A673 (cell line): ENCODE results near the gene HMX1. TPM values are rescaled to one million over a fixed set of nuclear protein-coding genes. Genes with fewer than 3 reads are reported as not detected.

Source experiments
- BruUV-seq: library from RNA; stranded (reverse); fragments of 400-500 nt; replicated peaks from 2 replicates; lab custom pipeline; 2021; lab: Mats Ljungman, UMichigan
- CTCF ChIA-PET: fragments of 300-600 bp; sonication (Branson Sonifier 250); formaldehyde crosslinking; loops from one replicate; lab custom pipeline; 2022; ENCODE audit warnings: antibody characterized with exemption; lab: Charles Lee
- POLR2A ChIA-PET: fragments of 300-600 bp; sonication (Branson Sonifier 250); formaldehyde crosslinking; loops from one replicate; lab custom pipeline; 2022; ENCODE audit warnings: antibody characterized with exemption; ENCODE audit not compliant: low non-redundant PET; lab: Charles Lee
- DNase-seq: peaks from one replicate; pipeline ENCODE4 v3.0.0-alpha.2; 2015; ENCODE audit warnings: low spot score
- H3K27ac ChIP-seq: fragments of 200-600 bp; sonication (generic); 2 replicates; pipeline ENCODE4 v1.5.1; 2016; ENCODE audit warnings: mixed run types, low read depth, mild to moderate bottlenecking, mixed read lengths, antibody characterized with exemption, low read length; ENCODE audit not compliant: poor library complexity, severe bottlenecking
- H3K27me3 ChIP-seq: fragments of 200-600 bp; sonication (generic); replicated peaks from 2 replicates; pipeline ENCODE4 v1.6.1; 2017; ENCODE audit warnings: mixed run types, low read depth, mild to moderate bottlenecking, mixed read lengths, antibody characterized with exemption, low read length; ENCODE audit not compliant: insufficient read depth, poor library complexity
- H3K36me3 ChIP-seq: fragments of 200-600 bp; sonication (generic); 2 replicates; pipeline ENCODE4 v1.6.1; 2016; ENCODE audit warnings: mixed run types, mild to moderate bottlenecking, mixed read lengths, antibody characterized with exemption, low read length; ENCODE audit not compliant: insufficient read depth, poor library complexity, severe bottlenecking
- H3K4me1 ChIP-seq: fragments of 200-600 bp; sonication (generic); 2 replicates; pipeline ENCODE4 v1.6.1; 2017; ENCODE audit warnings: mixed run types, mild to moderate bottlenecking, mixed read lengths, antibody characterized with exemption, low read length; ENCODE audit not compliant: insufficient read depth, poor library complexity, severe bottlenecking
- H3K4me3 ChIP-seq: fragments of 200-600 bp; sonication (generic); 2 replicates; pipeline ENCODE4 v1.5.1; 2016; ENCODE audit warnings: low read depth, mixed run types, mild to moderate bottlenecking, mixed read lengths, low read length; ENCODE audit not compliant: poor library complexity, severe bottlenecking
- H3K9me3 ChIP-seq: fragments of 200-600 bp; sonication (generic); 2 replicates; pipeline ENCODE4 v1.6.1; 2016; ENCODE audit warnings: mixed run types, low read depth, mild to moderate bottlenecking, mixed read lengths, antibody characterized with exemption, low read length; ENCODE audit not compliant: poor library complexity, severe bottlenecking
- EZH2 ChIP-seq: fragments of 200-600 bp; sonication (generic); IDR thresholded peaks from 2 replicates; pipeline ENCODE4 v1.6.1; 2017; ENCODE audit warnings: borderline replicate concordance, low read depth, mild to moderate bottlenecking, mixed read lengths, antibody characterized with exemption, low read length; ENCODE audit not compliant: poor library complexity, severe bottlenecking
- intact Hi-C: fragments of 100-400 bp; cut with micrococcal nuclease; formaldehyde crosslinking; loops from one replicate; pipeline ENCODE4 v1.10.0; 2022; ENCODE audit not compliant: unreplicated experiment
- total RNA-seq: library from RNA; stranded (reverse); gene quantifications from 2 replicates; pipeline ENCODE4 v1.2.3, GENCODE V29; 2021
- TF ChIP-seq, protein P1 (sequence below): fragments of 300-800, 200-600 bp; sonication (generic); conservative IDR thresholded peaks from 2 replicates; pipeline ENCODE4 v1.5.1; 2017; ENCODE audit warnings: low read depth, mild to moderate bottlenecking, antibody characterized with exemption, low read length, moderate library complexity, mixed read lengths

HMX1 gene
- total RNA-seq, 1 experiment from 2014 or later = 0.26 TPM

- Histone ChIP-seq H3K27me3 (no peaks in the 10 kb centered on the region), H3K4me1 (no peaks in the 10 kb centered on the region), H3K36me3 (no peaks in the 10 kb centered on the region), H3K4me3 (no peak overlapping the region), H3K27ac (no peak overlapping the region), H3K9me3 (peaks cover 4% of the 10 kb centered on the region)
- intact Hi-C loops = no loop called here
- CTCF ChIA-PET = no interaction called here
- POLR2A ChIA-PET = no interaction called here
- no peak for DNase-seq
- TF ChIP-seq, protein P1, sequence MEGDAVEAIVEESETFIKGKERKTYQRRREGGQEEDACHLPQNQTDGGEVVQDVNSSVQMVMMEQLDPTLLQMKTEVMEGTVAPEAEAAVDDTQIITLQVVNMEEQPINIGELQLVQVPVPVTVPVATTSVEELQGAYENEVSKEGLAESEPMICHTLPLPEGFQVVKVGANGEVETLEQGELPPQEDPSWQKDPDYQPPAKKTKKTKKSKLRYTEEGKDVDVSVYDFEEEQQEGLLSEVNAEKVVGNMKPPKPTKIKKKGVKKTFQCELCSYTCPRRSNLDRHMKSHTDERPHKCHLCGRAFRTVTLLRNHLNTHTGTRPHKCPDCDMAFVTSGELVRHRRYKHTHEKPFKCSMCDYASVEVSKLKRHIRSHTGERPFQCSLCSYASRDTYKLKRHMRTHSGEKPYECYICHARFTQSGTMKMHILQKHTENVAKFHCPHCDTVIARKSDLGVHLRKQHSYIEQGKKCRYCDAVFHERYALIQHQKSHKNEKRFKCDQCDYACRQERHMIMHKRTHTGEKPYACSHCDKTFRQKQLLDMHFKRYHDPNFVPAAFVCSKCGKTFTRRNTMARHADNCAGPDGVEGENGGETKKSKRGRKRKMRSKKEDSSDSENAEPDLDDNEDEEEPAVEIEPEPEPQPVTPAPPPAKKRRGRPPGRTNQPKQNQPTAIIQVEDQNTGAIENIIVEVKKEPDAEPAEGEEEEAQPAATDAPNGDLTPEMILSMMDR = no peak
- TF ChIP-seq EZH2 = no peak
- BruUV-seq = no TSS peak
Observed at GRCh38 chr4:8841678-8842268, 29.9 kb downstream of the HMX1 start.

- BruUV-seq = no TSS peak
- intact Hi-C loops = no loop called here
- no peaks in the 10 kb centered on the region for H3K27me3 ChIP-seq
Observed at GRCh38 chr4:8840816-8841455, 30.7 kb downstream of the HMX1 start.

GRCh38 chr4:8840006-8840793 lies 31.4 kb downstream of the HMX1 start:
- Histone ChIP-seq H3K4me3 (no peak overlapping the region), H3K36me3 (no peaks in the 10 kb centered on the region), H3K4me1 (no peaks in the 10 kb centered on the region), H3K27me3 (no peaks in the 10 kb centered on the region), H3K27ac (no peak overlapping the region), H3K9me3 (peaks cover 4% of the 10 kb centered on the region)
- intact Hi-C loops = no loop called here
- DNase-seq = no peak
- POLR2A ChIA-PET = no interaction called here
- no peak for TF ChIP-seq EZH2
- TF ChIP-seq, protein P1 = no peak
- CTCF ChIA-PET = no interaction called here
- BruUV-seq = no TSS peak

More at GRCh38 chr4:8840816-8841455, 30.7 kb downstream of the HMX1 start:
- peaks cover 4% of the 10 kb centered on the region for H3K9me3 ChIP-seq
- no peak overlapping the region for H3K4me3 ChIP-seq
- no peaks in the 10 kb centered on the region for H3K36me3 ChIP-seq
- ChIA-PET POLR2A (no interaction called here), CTCF (no interaction called here)
- DNase-seq = no peak
- H3K27ac ChIP-seq = no peak overlapping the region
- TF ChIP-seq EZH2 = no peak
- TF ChIP-seq, protein P1 = no peak
- no peaks in the 10 kb centered on the region for H3K4me1 ChIP-seq
